Liver (tissue), 9 donors: Measurements from ENCODE around the gene HIF3A. TPM values are rescaled to one million over a fixed set of nuclear protein-coding genes. Genes with fewer than 3 reads are reported as not detected.

ENCODE experiments used
- DNase-seq: peaks from one replicate; pipeline ENCODE4 v3.0.0-alpha.2; 2017; ENCODE audit warnings: low spot score
- H3K27ac ChIP-seq, 2 donors: one replicate each; pipeline ENCODE4 v1.7.0; 2013; ENCODE audit warnings: inconsistent platforms in 2 of 2, low read length in 2 of 2, control low read depth in 1 of 2, low read depth in 1 of 2, mild to moderate bottlenecking in 1 of 2
- H3K27me3 ChIP-seq, 4 donors: one replicate each; pipeline versions ENCODE4 v1.6.1 to v1.7.0; 2013; ENCODE audit warnings: low read length in 3 of 4, inconsistent platforms in 1 of 4, mild to moderate bottlenecking in 1 of 4, moderate library complexity in 1 of 4; ENCODE audit not compliant: control insufficient read depth in 4 of 4, insufficient read depth in 4 of 4
- H3K36me3 ChIP-seq, 4 donors: one replicate each; pipeline versions ENCODE4 v1.6.1 to v1.7.0; 2013; ENCODE audit warnings: low read length in 3 of 4, mild to moderate bottlenecking in 3 of 4, low read depth in 1 of 4, moderate library complexity in 1 of 4; ENCODE audit not compliant: control insufficient read depth in 4 of 4, insufficient read depth in 3 of 4
- H3K4me1 ChIP-seq, 4 donors: one replicate each; pipeline versions ENCODE4 v1.6.1 to v1.7.0; 2013; ENCODE audit warnings: low read length in 3 of 4, mild to moderate bottlenecking in 3 of 4, moderate library complexity in 1 of 4; ENCODE audit not compliant: control insufficient read depth in 4 of 4, insufficient read depth in 4 of 4
- H3K4me3 ChIP-seq, 3 donors: one replicate each; pipeline versions ENCODE4 v1.6.1 to v1.7.0; 2013; ENCODE audit warnings: low read length in 3 of 3, control low read depth in 1 of 3, low read depth in 1 of 3, mild to moderate bottlenecking in 1 of 3
- H3K9ac ChIP-seq, 2 donors: one replicate each; pipeline ENCODE4 v1.7.0; 2013; ENCODE audit warnings: low read length in 2 of 2, mild to moderate bottlenecking in 2 of 2, moderate library complexity in 2 of 2, control low read depth in 1 of 2, low read depth in 1 of 2
- H3K9me3 ChIP-seq, 4 donors: one replicate each; pipeline versions ENCODE4 v1.6.1 to v1.7.0; 2013; ENCODE audit warnings: low read length in 3 of 4; ENCODE audit not compliant: control insufficient read depth in 4 of 4
- FOXA1 ChIP-seq: IDR thresholded peaks from 2 replicates; pipeline ENCODE4 v1.6.1; 2016; ENCODE audit warnings: antibody characterized with exemption
- FOXA2 ChIP-seq: IDR thresholded peaks from 2 replicates; pipeline ENCODE4 v1.6.1; 2016; ENCODE audit warnings: antibody characterized with exemption
- HNF4A ChIP-seq, 2 donors: conservative IDR thresholded peaks; 2 replicates each; pipeline ENCODE4 v1.6.1; 2016; ENCODE audit warnings: antibody characterized with exemption in 2 of 2, mild to moderate bottlenecking in 2 of 2
- NR2F2 ChIP-seq: IDR thresholded peaks from 2 replicates; pipeline ENCODE4 v1.6.1; 2016; ENCODE audit warnings: antibody characterized with exemption
- RAD21 ChIP-seq, 2 donors: IDR thresholded peaks; 2 replicates each; pipeline ENCODE4 v1.6.1; 2016; ENCODE audit warnings: antibody characterized with exemption in 2 of 2, mild to moderate bottlenecking in 2 of 2
- RXRA ChIP-seq, 2 donors: IDR thresholded peaks; 2 replicates each; pipeline ENCODE4 v1.6.1; 2017 to 2018; ENCODE audit warnings: antibody characterized with exemption in 2 of 2, mild to moderate bottlenecking in 1 of 2
- SP1 ChIP-seq: IDR thresholded peaks from 2 replicates; pipeline ENCODE4 v1.6.1; 2018; ENCODE audit warnings: antibody characterized with exemption, mild to moderate bottlenecking
- TAF1 ChIP-seq: conservative IDR thresholded peaks from 2 replicates; pipeline ENCODE4 v1.6.1; 2016; ENCODE audit warnings: antibody characterized with exemption, mild to moderate bottlenecking
- YY1 ChIP-seq: IDR thresholded peaks from 2 replicates; pipeline ENCODE4 v1.6.1; 2016; ENCODE audit warnings: antibody characterized with exemption, mild to moderate bottlenecking
- WGBS: extraction: QIAGEN DNeasy Blood & Tissue Kit; methylation state at CpG from one replicate; pipeline ENCODE4 v1.1.7; 2013; 5-methylcytosine and 5-hydroxymethylcytosine counted together
- polyA plus RNA-seq, 2 donors: library from polyadenylated mRNA; stranded (reverse) in 1 of 2; unstranded in 1 of 2; fragments of 200-250 nt in 1 of 2; fragments of >200 nt in 1 of 2; fragmentation: Nextera tagmentation in 1 of 2; extraction: Ambion mirVana in 1 of 2; gene quantifications; one replicate each; pipeline versions ENCODE4 v1.2.1 to v1.2.3, GENCODE V29; 2013 to 2015
- total RNA-seq, 2 donors: library from RNA; depleted of rRNA; stranded (reverse); fragments of >200 nt; gene quantifications; one replicate each; pipeline ENCODE4 v1.2.3, GENCODE V29; 2014
- TF ChIP-seq, protein P1 (sequence below): IDR thresholded peaks from 2 replicates; pipeline ENCODE4 v1.6.1; 2016; ENCODE audit warnings: antibody characterized with exemption
- TF ChIP-seq, protein P2 (sequence below): IDR thresholded peaks from 2 replicates; pipeline ENCODE4 v1.6.1; 2016; ENCODE audit warnings: antibody characterized with exemption
- TF ChIP-seq, protein P3 (sequence below): IDR thresholded peaks from 2 replicates; pipeline ENCODE4 v1.6.1; 2016; ENCODE audit warnings: antibody characterized with exemption, mild to moderate bottlenecking
- TF ChIP-seq, protein P4 (sequence below): IDR thresholded peaks from 2 replicates; pipeline ENCODE4 v1.6.1; 2016; ENCODE audit warnings: antibody characterized with exemption
- TF ChIP-seq, protein P5 (sequence below): fragments of 150-350 bp; IDR thresholded peaks from 2 replicates; pipeline ENCODE4 v1.5.1; 2017; ENCODE audit warnings: improper control_type of control experiment, low read depth, low read length; ENCODE audit not compliant: missing input control
- donor health status: healthy.
- donor health status: healthy.
- donor health status: healthy.
- donor health status: healthy.
- donor health status: healthy.

Gene HIF3A
- total and polyA plus RNA-seq, 4 donors, result 2.2 to 20.5 (median 6.8) TPM

DNA sequence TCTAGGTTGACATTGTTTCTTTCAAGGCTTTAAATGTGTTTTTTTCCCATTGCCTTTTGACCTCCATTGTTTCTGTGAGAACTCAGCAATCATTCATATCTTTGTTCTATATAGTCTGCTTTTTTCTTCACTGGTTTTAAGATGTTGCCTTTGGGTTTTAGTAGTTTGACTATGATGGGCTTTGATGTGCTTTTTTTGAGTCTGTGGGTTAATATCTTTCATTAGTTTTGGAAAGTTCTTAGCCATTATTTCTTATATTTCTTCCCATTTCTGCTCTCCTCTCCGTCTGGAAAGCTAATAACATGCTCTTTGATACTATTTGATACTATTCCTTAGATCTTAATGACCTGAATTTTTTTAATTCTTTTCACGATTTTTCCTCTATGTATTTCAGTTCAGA, 83.8 kb downstream of the HIF3A start:
- TF ChIP-seq, protein P1, sequence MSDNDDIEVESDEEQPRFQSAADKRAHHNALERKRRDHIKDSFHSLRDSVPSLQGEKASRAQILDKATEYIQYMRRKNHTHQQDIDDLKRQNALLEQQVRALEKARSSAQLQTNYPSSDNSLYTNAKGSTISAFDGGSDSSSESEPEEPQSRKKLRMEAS, result no peak
- TF ChIP-seq YY1, result no peak
- TF ChIP-seq, protein P2, sequence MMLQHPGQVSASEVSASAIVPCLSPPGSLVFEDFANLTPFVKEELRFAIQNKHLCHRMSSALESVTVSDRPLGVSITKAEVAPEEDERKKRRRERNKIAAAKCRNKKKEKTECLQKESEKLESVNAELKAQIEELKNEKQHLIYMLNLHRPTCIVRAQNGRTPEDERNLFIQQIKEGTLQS, result no peak
- TF ChIP-seq, protein P3, sequence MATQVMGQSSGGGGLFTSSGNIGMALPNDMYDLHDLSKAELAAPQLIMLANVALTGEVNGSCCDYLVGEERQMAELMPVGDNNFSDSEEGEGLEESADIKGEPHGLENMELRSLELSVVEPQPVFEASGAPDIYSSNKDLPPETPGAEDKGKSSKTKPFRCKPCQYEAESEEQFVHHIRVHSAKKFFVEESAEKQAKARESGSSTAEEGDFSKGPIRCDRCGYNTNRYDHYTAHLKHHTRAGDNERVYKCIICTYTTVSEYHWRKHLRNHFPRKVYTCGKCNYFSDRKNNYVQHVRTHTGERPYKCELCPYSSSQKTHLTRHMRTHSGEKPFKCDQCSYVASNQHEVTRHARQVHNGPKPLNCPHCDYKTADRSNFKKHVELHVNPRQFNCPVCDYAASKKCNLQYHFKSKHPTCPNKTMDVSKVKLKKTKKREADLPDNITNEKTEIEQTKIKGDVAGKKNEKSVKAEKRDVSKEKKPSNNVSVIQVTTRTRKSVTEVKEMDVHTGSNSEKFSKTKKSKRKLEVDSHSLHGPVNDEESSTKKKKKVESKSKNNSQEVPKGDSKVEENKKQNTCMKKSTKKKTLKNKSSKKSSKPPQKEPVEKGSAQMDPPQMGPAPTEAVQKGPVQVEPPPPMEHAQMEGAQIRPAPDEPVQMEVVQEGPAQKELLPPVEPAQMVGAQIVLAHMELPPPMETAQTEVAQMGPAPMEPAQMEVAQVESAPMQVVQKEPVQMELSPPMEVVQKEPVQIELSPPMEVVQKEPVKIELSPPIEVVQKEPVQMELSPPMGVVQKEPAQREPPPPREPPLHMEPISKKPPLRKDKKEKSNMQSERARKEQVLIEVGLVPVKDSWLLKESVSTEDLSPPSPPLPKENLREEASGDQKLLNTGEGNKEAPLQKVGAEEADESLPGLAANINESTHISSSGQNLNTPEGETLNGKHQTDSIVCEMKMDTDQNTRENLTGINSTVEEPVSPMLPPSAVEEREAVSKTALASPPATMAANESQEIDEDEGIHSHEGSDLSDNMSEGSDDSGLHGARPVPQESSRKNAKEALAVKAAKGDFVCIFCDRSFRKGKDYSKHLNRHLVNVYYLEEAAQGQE, result no peak
- TF ChIP-seq HNF4A (conservative IDR thresholded peaks at IDR 0.05), result no peak
- no peak for TF ChIP-seq RXRA (IDR thresholded peaks at IDR 0.05)
- no peak for TF ChIP-seq FOXA1
- no peak for TF ChIP-seq RAD21 (IDR thresholded peaks at IDR 0.05)
- TF ChIP-seq, protein P4, sequence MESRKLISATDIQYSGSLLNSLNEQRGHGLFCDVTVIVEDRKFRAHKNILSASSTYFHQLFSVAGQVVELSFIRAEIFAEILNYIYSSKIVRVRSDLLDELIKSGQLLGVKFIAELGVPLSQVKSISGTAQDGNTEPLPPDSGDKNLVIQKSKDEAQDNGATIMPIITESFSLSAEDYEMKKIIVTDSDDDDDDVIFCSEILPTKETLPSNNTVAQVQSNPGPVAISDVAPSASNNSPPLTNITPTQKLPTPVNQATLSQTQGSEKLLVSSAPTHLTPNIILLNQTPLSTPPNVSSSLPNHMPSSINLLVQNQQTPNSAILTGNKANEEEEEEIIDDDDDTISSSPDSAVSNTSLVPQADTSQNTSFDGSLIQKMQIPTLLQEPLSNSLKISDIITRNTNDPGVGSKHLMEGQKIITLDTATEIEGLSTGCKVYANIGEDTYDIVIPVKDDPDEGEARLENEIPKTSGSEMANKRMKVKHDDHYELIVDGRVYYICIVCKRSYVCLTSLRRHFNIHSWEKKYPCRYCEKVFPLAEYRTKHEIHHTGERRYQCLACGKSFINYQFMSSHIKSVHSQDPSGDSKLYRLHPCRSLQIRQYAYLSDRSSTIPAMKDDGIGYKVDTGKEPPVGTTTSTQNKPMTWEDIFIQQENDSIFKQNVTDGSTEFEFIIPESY, result no peak
- no peak for TF ChIP-seq NR2F2
- TF ChIP-seq SP1, result no peak
- TF ChIP-seq, protein P5, sequence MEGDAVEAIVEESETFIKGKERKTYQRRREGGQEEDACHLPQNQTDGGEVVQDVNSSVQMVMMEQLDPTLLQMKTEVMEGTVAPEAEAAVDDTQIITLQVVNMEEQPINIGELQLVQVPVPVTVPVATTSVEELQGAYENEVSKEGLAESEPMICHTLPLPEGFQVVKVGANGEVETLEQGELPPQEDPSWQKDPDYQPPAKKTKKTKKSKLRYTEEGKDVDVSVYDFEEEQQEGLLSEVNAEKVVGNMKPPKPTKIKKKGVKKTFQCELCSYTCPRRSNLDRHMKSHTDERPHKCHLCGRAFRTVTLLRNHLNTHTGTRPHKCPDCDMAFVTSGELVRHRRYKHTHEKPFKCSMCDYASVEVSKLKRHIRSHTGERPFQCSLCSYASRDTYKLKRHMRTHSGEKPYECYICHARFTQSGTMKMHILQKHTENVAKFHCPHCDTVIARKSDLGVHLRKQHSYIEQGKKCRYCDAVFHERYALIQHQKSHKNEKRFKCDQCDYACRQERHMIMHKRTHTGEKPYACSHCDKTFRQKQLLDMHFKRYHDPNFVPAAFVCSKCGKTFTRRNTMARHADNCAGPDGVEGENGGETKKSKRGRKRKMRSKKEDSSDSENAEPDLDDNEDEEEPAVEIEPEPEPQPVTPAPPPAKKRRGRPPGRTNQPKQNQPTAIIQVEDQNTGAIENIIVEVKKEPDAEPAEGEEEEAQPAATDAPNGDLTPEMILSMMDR, result no peak

DNA sequence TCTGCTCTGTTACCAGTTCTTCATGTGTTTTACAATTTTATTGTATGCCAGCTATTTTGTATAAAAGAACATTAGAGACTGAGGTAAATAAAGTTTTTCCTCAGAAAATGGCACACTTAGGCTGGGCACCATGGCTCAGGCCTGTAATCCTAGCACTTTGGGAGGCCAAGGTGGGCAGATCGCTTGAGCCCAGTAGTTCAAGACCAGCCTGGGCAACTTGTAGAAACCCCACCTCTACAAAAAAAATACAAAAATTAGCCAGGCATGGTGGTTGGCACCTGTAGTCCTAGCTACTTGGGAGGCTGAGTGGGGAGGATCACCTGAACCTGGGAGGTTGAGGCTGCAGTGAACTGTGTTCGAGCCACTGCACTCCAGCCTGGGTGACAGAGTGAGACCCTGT, 84.5 kb downstream of the HIF3A start:
- H3K27ac ChIP-seq, result no peak overlapping the region
- H3K36me3 ChIP-seq, result peaks cover 0 to 37% (median 25%) of the 10 kb centered on the region in 4 donors
- H3K4me1 ChIP-seq, result peaks cover 0 to 5% (median 3%) of the 10 kb centered on the region in 4 donors
- WGBS, result 97% methylated on average over 2 of the region's 2 CpGs
- DNase-seq, result no peak
- H3K9me3 ChIP-seq, result no peaks in the 10 kb centered on the region
- H3K9ac ChIP-seq, result no peak overlapping the region
- no peak overlapping the region for H3K4me3 ChIP-seq
- no peaks in the 10 kb centered on the region for H3K27me3 ChIP-seq
- TF ChIP-seq, protein P2, result no peak
- TF ChIP-seq, protein P4, result no peak
- TF ChIP-seq HNF4A (conservative IDR thresholded peaks at IDR 0.05), result no peak
- no peak for TF ChIP-seq FOXA2
- no peak for TF ChIP-seq SP1
- no peak for TF ChIP-seq TAF1
- no peak for TF ChIP-seq YY1
- no peak for TF ChIP-seq RXRA (IDR thresholded peaks at IDR 0.05)
- TF ChIP-seq, protein P3, result no peak
- no peak for TF ChIP-seq RAD21 (IDR thresholded peaks at IDR 0.05)
- TF ChIP-seq, protein P5, result no peak

More for the DNA sequence above, 83.8 kb downstream of the HIF3A start:
- Histone ChIP-seq H3K27me3 (no peaks in the 10 kb centered on the region), H3K4me1 (no peaks in the 10 kb centered on the region), H3K9me3 (no peaks in the 10 kb centered on the region), H3K9ac (no peak overlapping the region), H3K36me3 (peaks cover 0 to 41% (median 28%) of the 10 kb centered on the region in 4 donors), H3K4me3 (no peak overlapping the region), H3K27ac (no peak overlapping the region)
- WGBS, result 96% methylated on average over 2 of the region's 2 CpGs
- DNase-seq, result no peak
